HG03342 (cell line): ENCODE measurements around the gene METTL13.
"Not testable (repeated sequence)": the region's sequence is repeated elsewhere in the genome, so short reads cannot be mapped to it uniquely, and the experiment has no call there.

Experiments
- ATAC-seq: cut with Tn5 transposase; IDR thresholded peaks from one replicate; pipeline ENCODE4 v1.9.1; 2021; ENCODE audit warnings: mild to moderate bottlenecking, moderate library complexity; ENCODE audit not compliant: unreplicated experiment

METTL13 gene

DNA sequence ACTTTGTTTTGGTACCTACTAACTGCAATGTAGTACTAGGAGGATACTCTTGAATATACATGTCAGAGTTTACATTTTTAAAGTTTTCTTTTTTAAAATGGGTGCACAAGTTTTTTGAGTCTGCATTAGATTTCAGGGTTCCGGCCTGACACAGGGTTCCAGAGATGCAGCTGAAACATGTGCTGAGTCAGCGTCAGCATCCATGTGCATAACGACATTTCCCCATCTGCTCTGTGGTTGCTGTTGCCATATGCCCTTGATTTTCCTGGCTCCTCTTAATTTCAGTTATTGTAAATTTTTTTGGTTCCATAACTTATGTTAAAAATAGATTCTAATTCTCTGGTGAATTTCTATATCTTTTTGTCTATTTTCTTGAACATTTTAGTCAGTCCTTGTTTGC, 12.3 kb upstream of the METTL13 start:
- no peak for ATAC-seq

DNA sequence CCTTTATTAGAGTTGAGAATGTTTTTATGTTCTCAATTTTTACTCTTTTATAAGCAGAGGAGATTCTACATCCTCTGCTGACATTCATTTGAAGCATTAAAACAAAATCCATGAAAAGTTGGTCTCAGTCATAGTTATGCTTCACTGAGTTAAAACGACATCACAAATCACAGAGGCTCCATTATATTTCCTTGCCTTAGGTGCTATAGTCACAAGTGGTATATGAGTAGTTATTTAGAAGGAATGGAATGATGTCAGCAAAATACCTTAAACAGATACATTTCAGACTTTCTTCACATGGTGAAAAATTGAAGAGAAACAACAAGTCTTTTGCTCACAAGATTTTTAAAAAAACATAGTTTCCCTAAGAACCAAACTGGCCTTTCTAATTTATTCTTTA, 11.7 kb upstream of the METTL13 start:
- ATAC-seq, result no peak

DNA sequence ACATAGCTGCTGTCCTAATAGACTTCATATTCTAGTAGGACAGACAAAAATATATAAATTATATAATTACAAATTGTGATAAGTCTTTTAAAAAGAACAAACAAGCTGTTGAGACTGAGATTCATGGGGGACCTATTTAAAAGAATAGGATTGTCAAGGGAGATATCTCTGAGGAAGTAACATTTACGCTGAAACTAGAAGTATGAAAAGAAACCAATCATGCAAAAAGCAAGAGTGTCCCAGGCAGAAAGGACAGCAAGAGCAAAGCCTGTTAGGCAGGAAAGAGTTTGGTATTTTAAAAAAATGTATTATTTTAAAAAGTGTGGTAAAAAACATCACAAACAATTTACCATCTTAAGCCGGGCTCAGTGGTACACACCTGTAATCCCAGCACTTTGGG, 9.1 kb upstream of the METTL13 start:
- ATAC-seq, result no peak

- ATAC-seq, result no peak
These were observed 781 bp upstream of the METTL13 start for GRCh38 chr1:171780583-171781175.

DNA sequence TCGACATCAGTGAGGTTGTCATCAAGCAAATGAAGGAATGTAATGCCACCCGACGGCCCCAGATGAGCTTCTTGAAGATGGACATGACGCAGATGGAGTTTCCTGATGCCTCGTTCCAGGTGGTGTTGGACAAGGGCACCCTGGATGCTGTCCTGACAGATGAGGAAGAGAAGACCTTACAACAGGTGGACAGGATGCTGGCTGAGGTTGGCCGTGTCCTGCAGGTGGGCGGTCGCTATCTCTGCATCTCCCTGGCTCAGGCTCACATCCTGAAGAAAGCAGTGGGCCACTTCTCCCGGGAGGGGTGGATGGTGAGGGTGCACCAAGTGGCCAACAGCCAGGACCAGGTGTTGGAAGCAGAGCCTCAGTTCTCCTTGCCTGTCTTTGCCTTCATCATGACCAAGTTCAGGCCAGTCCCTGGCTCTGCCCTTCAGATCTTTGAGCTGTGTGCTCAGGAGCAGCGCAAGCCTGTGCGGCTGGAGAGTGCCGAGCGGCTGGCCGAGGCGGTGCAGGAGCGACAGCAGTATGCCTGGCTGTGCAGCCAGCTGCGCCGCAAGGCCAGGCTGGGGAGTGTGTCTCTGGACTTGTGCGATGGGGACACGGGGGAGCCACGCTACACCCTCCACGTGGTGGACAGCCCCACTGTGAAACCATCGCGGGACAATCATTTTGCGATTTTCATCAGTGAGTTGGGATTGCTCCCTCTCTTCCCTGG, 2.5 kb downstream of the METTL13 start:
- no peak for ATAC-seq

GRCh38 chr1:171784784-171785183, 3.3 kb downstream of the METTL13 start:
- no peak for ATAC-seq

DNA sequence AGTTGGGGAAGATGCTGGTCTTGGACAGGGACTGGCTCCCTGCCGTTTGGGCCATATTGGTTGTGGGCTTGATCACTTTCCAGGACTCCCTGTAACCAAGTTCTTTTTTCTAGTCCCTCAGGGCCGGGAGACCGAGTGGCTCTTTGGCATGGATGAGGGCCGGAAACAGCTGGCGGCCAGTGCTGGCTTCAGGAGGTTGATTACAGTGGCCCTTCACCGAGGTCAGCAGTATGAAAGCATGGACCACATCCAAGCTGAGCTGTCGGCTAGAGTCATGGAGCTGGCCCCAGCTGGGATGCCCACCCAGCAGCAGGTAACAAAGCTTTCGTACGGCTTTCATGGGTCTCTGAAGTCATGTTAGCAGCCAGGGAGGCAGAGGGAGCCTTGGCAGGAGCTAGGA, 4.3 kb downstream of the METTL13 start:
- ATAC-seq, result no peak

DNA sequence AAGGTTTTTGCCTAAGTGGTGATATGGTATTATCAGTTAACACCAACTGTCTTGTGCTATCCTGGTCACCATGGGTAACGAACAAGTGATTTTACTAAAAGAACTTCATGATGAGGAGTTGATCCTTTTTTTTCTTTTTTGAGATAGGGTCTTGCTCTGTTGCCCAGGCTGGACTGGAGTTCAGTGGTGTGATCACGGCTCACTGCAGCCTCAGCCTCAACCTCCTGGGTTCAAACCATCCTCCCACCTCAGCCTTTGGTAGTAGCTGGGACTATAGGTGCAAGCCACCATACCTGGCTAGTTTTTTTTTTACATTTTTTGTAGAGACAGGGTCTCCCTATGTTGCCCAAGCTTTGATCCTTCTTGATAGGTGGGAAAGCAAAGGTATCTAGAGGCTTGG, 5.1 kb downstream of the METTL13 start:
- no peak for ATAC-seq

DNA sequence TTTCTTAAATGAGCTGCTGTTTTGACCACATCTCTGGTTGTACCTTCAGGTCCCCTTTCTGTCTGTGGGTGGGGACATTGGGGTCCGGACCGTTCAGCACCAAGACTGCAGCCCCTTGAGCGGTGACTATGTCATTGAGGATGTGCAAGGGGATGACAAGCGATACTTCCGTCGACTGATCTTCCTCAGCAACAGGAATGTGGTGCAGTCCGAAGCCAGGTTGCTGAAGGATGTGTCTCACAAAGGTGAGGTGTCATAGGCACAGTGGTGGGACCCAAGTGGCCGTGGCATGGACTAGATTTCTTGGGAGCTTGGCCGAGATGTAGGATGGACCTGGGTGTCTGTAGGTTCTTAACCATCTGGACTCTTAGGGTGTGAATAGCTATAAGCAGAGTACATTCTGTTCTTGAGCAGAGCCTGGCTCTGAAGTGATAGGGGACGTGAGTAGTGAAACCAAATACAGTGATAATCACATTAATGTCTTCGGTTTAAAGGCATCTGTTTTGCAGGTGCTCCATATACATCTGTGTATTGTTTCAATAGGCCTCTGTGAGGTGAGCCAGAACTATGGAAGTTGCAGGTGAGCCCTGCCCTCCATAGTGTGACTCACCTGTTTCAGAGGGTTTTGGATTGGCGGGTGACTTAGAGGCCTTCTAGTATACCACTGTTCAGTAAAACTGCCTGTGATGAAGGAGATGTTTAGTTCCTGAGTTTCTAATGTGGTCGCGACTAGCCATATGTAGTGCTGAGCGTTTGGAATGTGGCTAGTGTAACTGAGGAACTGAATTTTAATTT, 6.4 kb downstream of the METTL13 start:
- ATAC-seq, result no peak

- no peak for ATAC-seq
These were observed 7.2 kb downstream of the METTL13 start for GRCh38 chr1:171788696-171789095.

GRCh38 chr1:171790318-171790717, 8.9 kb downstream of the METTL13 start:
- no peak for ATAC-seq

GRCh38 chr1:171792656-171793369, 11.4 kb downstream of the METTL13 start:
- ATAC-seq, result no peak

GRCh38 chr1:171793636-171794035, 12.2 kb downstream of the METTL13 start:
- no peak for ATAC-seq

GRCh38 chr1:171794085-171794484, 12.6 kb downstream of the METTL13 start:
- no peak for ATAC-seq

DNA sequence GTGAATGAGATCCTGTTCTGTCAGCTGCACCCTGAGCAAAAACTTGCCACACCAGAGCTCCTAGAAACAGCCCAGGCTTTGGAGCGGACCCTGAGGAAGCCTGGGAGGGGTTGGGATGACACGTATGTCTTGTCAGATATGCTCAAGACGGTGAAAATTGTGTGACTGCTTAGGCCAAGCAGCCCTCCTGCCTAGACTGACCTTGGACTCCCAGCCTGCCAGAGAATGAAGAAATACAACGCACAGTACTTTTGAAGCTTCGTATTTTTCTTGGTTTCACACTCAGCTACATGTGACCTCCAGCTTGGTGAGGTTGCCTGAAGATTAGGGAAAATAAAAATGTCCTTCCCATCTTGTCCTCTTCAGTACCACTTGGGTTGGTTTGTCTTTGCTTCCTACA, 15.1 kb downstream of the METTL13 start:
- ATAC-seq, result no peak

DNA sequence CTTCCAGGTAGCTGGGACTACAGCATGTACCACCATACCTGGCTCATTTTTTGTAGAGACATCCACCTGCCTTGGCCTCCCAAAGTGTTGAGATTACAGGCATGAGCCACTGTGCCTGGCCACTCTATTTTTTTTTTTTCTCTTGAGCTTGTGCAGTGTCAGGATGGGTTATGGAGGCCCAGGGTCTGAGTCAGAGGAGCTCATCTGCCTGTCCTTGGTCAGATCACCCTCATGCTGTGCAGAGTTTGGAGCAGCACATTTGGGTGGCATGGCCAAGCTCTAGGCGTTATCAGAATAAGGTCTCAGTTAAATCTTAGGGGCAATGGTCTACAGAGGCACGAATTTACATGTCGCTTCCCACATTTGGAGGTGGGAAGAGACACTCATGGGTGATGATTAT, 16.9 kb downstream of the METTL13 start:
- no peak for ATAC-seq

- no peak for ATAC-seq
These were observed 17.3 kb downstream of the METTL13 start for GRCh38 chr1:171798765-171799164.

- ATAC-seq, result no peak
These were observed 17.7 kb downstream of the METTL13 start for GRCh38 chr1:171799166-171799565.

DNA sequence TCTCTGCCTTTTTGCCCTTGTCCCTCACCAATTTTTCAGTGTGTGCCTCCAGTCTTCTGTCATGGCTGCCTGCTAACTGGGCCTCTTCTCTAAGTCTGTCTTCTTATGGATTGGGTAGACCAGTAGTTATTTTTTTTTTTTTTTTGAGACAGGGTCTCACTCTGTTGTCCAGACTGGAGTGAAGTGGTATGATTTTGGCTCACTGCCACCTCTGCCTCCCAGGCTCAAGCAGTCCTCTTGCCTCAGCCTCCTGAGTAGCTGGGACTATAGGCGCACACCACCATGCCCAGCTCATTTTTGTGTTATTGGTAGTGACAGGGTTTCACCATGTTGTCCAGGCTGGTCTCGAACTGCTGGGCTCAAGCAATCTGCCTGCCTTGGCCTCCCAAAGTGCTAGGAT, 18.2 kb downstream of the METTL13 start:
- not testable (repeated sequence) for ATAC-seq

DNA sequence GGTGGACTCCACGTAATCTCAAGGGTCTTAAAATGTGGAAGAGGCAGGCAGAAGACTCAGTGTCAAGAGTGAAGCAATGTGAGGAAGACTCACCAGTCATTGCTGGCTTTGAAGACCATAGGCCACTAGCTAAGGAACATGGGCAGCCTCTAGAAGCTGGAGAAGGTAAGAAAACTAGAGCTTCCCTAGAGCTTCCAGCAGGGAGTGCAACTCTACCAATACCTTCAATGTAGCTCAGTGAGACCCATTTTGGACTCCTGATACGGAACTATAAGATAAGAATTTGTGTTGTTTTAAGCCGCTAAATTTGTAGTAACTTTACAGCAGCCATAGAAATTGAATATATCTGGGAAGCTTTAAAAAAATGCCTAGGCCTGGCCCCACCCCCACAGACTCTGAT, 18.9 kb downstream of the METTL13 start:
- no peak for ATAC-seq

GRCh38 chr1:171800851-171801250, 19.4 kb downstream of the METTL13 start:
- no peak for ATAC-seq
